ENCODE measurements around the gene ARF3. TPM values are rescaled to one million over a fixed set of nuclear protein-coding genes. Genes with fewer than 3 reads are reported as not detected.

Gene ARF3
- total and polyA plus RNA-seq, 4 donors = 37.9 to 194 (median 111) TPM

DNA sequence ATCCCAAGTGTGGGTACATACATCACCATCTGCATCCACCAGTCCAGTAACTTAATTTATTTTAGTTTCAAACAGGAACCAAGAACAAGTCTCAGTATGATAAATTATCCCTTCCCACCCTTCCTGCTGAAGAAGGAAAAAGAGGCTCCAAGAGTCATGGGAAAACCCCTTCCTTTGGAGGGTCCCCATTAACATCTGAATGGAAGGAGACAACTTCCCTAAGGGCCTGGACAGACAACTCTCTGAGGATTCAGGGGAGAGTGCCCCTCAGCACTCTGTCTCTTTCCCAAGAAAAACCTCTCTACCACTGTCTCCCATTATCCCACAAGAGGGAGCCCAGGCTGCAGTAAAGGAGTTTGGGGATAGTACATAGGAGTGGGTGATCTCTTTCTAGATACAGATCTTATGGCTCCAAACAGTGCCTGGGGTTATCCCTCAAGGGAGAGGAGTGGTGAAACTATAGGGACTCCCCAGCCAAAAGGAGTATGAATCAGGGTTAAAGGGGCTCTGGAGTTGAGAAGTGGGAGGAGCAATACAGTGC is 8.1 kb upstream of the ARF3 start:
- H3K27ac ChIP-seq (ENCODE audit: low read depth in 1 of 2, low read length in 1 of 2) = no peak overlapping the region
- no peaks in the 10 kb centered on the region for H3K36me3 ChIP-seq (ENCODE audit: control insufficient read depth in 4 of 4, insufficient read depth in 4 of 4, low read length in 4 of 4)
- H3K9me3 ChIP-seq (ENCODE audit: control insufficient read depth in 4 of 4, insufficient read depth in 3 of 4, low read length in 3 of 4) = no peaks in the 10 kb centered on the region
- H3K9ac ChIP-seq (ENCODE audit: insufficient read depth in 1 of 2, low read length in 2 of 2) = no peak overlapping the region
- H3K27me3 ChIP-seq (ENCODE audit: control insufficient read depth in 3 of 3, insufficient read depth in 3 of 3, low read length in 2 of 3) = peaks cover 0 to 42% (median 25%) of the 10 kb centered on the region in 3 donors
- no peak for TF ChIP-seq CTCF (IDR thresholded peaks at IDR 0.05; ENCODE audit: control extremely low read depth, extremely low read depth)
- H3K4me3 ChIP-seq = no peak overlapping the region
- DNase-seq (no peak), ATAC-seq (ENCODE audit: insufficient read depth, low FRiP score) (no peak)
- peaks cover 0 to 9% (median 2%) of the 10 kb centered on the region in 5 donors for H3K4me1 ChIP-seq (ENCODE audit: control insufficient read depth in 5 of 5, insufficient read depth in 5 of 5, low read length in 5 of 5)

DNA sequence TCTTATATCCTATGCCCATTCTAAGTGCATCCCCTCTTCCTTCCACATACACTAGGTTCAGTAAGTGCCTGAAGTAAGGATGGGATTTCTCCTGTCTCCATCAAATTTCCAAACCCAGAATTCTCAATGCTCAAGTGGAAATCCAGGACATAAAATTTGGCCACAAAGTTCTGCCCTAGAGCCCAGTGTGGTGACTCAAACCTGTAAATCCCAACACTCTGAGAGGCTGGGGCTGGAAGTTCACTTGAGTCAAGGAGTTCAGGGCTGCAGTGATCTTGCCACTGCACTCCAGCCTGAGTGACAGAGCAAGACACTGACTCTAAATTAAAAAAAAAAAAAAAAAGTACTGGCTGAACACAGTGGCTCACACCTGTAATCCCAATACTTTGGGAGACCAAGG is 4.5 kb upstream of the ARF3 start:
- H3K9me3 ChIP-seq (ENCODE audit: control insufficient read depth in 4 of 4, insufficient read depth in 3 of 4, low read length in 3 of 4) = no peaks in the 10 kb centered on the region
- no peaks in the 10 kb centered on the region for H3K4me1 ChIP-seq (ENCODE audit: control insufficient read depth in 5 of 5, insufficient read depth in 5 of 5, low read length in 5 of 5)
- peaks cover 0 to 26% (median 20%) of the 10 kb centered on the region in 3 donors for H3K27me3 ChIP-seq (ENCODE audit: control insufficient read depth in 3 of 3, insufficient read depth in 3 of 3, low read length in 2 of 3)
- H3K36me3 ChIP-seq (ENCODE audit: control insufficient read depth in 4 of 4, insufficient read depth in 4 of 4, low read length in 4 of 4) = peaks cover 0 to 3% (median 0%) of the 10 kb centered on the region in 4 donors
- no peak for DNase-seq
- no peak for ATAC-seq (ENCODE audit: insufficient read depth, low FRiP score)
- H3K9ac ChIP-seq (ENCODE audit: insufficient read depth in 1 of 2, low read length in 2 of 2) = no peak overlapping the region
- no peak overlapping the region for H3K4me3 ChIP-seq
- H3K27ac ChIP-seq (ENCODE audit: low read depth in 1 of 2, low read length in 1 of 2) = no peak overlapping the region
- no peak for TF ChIP-seq CTCF (IDR thresholded peaks at IDR 0.05; ENCODE audit: control extremely low read depth, extremely low read depth)

- ATAC-seq (ENCODE audit: insufficient read depth, low FRiP score) (no peak), DNase-seq (no peak)
- Histone ChIP-seq H3K27ac (ENCODE audit: low read depth in 1 of 2, low read length in 1 of 2) (no peak overlapping the region), H3K27me3 (ENCODE audit: control insufficient read depth in 3 of 3, insufficient read depth in 3 of 3, low read length in 2 of 3) (peaks cover 0 to 22% (median 16%) of the 10 kb centered on the region in 3 donors), H3K36me3 (ENCODE audit: control insufficient read depth in 4 of 4, insufficient read depth in 4 of 4, low read length in 4 of 4) (peaks cover 0 to 3% (median 0%) of the 10 kb centered on the region in 4 donors), H3K4me1 (ENCODE audit: control insufficient read depth in 5 of 5, insufficient read depth in 5 of 5, low read length in 5 of 5) (no peaks in the 10 kb centered on the region), H3K9me3 (ENCODE audit: control insufficient read depth in 4 of 4, insufficient read depth in 3 of 4, low read length in 3 of 4) (no peaks in the 10 kb centered on the region), H3K4me3 (no peak overlapping the region), H3K9ac (ENCODE audit: insufficient read depth in 1 of 2, low read length in 2 of 2) (no peak overlapping the region)
- 54% methylated on average over 4 of the region's 4 CpGs for WGBS, 2 donors
- TF ChIP-seq CTCF (IDR thresholded peaks at IDR 0.05; ENCODE audit: control extremely low read depth, extremely low read depth) = no peak
These were observed 4.0 kb upstream of the ARF3 start for GRCh38 chr12:48961331-48961730.

GRCh38 chr12:48960834-48961233 is 3.5 kb upstream of the ARF3 start:
- Histone ChIP-seq H3K27me3 (ENCODE audit: control insufficient read depth in 3 of 3, insufficient read depth in 3 of 3, low read length in 2 of 3) (peaks cover 0 to 17% (median 15%) of the 10 kb centered on the region in 3 donors), H3K4me3 (no peak overlapping the region), H3K4me1 (ENCODE audit: control insufficient read depth in 5 of 5, insufficient read depth in 5 of 5, low read length in 5 of 5) (peaks cover 2 to 5% (median 4%) of the 10 kb centered on the region in 5 donors), H3K36me3 (ENCODE audit: control insufficient read depth in 4 of 4, insufficient read depth in 4 of 4, low read length in 4 of 4) (peaks cover 0 to 3% (median 0%) of the 10 kb centered on the region in 4 donors), H3K9ac (ENCODE audit: insufficient read depth in 1 of 2, low read length in 2 of 2) (no peak overlapping the region), H3K9me3 (ENCODE audit: control insufficient read depth in 4 of 4, insufficient read depth in 3 of 4, low read length in 3 of 4) (no peaks in the 10 kb centered on the region), H3K27ac (ENCODE audit: low read depth in 1 of 2, low read length in 1 of 2) (no peak overlapping the region)
- ATAC-seq (ENCODE audit: insufficient read depth, low FRiP score) = no peak
- no peak for TF ChIP-seq CTCF (IDR thresholded peaks at IDR 0.05; ENCODE audit: control extremely low read depth, extremely low read depth)
- no peak for DNase-seq
- WGBS, 2 donors = 67 to 72% methylated on average over 3 of the region's 3 CpGs
